K562 (cell line): ENCODE measurements around the gene GAGE2A.
"Not testable (repeated sequence)": the region's sequence is repeated elsewhere in the genome, so short reads cannot be mapped to it uniquely, and the experiment has no call there.

Source experiments
- CEBPB ChIP-seq: fragments of 450-650 bp; IDR thresholded peaks from 2 replicates; pipeline ENCODE4 v1.6.1; 2016; ENCODE audit warnings: missing genetic modification characterization, missing compliant biosample characterization
- POLR3A ChIP-seq: IDR thresholded peaks from 2 replicates; pipeline ENCODE4 v1.6.1; 2011; ENCODE audit warnings: borderline replicate concordance, mild to moderate bottlenecking, moderate library complexity; ENCODE audit not compliant: insufficient read length, insufficient read depth; ENCODE audit errors: extremely low read depth
- TF ChIP-seq, protein P1 (sequence below), 3 experiments: IDR thresholded peaks in 2 of 3; conservative IDR thresholded peaks in 1 of 3; 2 replicates each; pipeline ENCODE4 v1.5.1; 2011 to 2012; ENCODE audit warnings: low read length in 3 of 3, mild to moderate bottlenecking in 3 of 3, control low read depth in 2 of 3, improper control_type of control experiment in 1 of 3, inconsistent platforms in 1 of 3, low read depth in 1 of 3, mixed read lengths in 1 of 3, moderate library complexity in 1 of 3; ENCODE audit not compliant: insufficient read depth in 2 of 3

DNA sequence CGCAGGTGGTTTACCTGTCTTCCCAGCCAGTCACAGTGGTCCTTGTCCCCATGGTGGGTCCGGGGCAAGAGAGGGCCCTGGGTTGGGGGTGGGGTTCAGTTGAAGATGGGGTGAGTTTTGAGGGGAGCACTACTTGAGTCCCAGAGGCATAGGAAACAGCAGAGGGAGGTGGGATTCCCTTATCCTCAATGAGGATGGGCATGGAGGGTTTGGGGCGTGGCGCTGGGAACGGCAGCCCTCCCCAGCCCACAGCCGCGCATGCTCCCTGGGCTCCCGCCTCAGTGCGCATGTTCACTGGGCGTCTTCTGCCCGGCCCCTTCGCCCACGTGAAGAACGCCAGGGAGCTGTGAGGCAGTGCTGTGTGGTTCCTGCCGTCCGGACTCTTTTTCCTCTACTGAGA lies 9.6 kb upstream of the GAGE2A start, which contains the start of gene GAGE12H:
- TF ChIP-seq, protein P1, sequence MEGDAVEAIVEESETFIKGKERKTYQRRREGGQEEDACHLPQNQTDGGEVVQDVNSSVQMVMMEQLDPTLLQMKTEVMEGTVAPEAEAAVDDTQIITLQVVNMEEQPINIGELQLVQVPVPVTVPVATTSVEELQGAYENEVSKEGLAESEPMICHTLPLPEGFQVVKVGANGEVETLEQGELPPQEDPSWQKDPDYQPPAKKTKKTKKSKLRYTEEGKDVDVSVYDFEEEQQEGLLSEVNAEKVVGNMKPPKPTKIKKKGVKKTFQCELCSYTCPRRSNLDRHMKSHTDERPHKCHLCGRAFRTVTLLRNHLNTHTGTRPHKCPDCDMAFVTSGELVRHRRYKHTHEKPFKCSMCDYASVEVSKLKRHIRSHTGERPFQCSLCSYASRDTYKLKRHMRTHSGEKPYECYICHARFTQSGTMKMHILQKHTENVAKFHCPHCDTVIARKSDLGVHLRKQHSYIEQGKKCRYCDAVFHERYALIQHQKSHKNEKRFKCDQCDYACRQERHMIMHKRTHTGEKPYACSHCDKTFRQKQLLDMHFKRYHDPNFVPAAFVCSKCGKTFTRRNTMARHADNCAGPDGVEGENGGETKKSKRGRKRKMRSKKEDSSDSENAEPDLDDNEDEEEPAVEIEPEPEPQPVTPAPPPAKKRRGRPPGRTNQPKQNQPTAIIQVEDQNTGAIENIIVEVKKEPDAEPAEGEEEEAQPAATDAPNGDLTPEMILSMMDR (IDR thresholded peaks at IDR 0.05 in 2 of 3, conservative IDR thresholded peaks at IDR 0.05 in 1 of 3; ENCODE audit: insufficient read depth in 2 of 3, low read depth in 1 of 3, low read length in 3 of 3) = not testable (repeated sequence)
- TF ChIP-seq CEBPB (tag); POLR3A: not testable (repeated sequence)
